ENCODE results near the gene C3AR1. TPM values are rescaled to one million over a fixed set of nuclear protein-coding genes. Genes with fewer than 3 reads are reported as not detected.

Gene C3AR1
- total RNA-seq, 1 experiment from 2014 or later: not detected

DNA sequence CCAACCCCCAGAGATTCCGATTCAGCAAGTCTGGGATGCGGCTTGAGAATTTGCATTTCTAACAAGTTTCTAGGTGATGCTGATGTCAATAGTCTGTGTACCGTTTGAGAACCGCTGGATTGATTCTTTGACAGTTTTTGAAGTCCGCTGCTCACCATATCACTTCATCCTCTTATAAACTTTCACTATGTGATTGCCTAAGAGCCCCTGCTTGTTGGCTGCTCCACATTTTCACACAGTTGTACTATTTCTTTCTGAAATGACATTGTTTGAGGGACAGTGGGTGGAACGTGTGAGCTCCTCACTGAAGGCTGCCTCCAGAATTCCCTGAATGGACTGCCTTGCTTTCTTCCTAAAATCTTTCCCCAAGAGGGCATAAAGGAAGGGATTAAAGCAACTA is 7.7 kb downstream of the C3AR1 start:
- no peak for DNase-seq (ENCODE audit: extremely low read depth, low read depth)

DNA sequence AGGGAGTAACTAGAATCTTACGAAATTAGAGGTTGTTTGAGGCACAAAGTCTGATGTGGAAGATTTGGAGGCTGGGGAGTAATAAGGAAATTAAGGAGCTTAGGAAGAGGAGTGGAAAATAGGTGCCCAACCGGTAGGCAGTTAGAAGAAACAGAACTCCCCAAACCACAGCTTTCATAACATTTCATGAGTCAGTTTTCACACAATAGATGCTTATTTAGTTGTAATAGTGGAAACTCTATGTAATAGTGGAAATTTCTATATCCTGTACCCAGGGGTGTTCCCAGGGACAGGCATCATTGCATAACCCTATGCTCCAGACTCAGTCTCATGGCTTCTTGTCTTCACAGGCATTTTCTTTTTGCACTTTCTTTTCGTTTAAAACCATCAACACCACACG is 8.3 kb downstream of the C3AR1 start:
- no peak for DNase-seq (ENCODE audit: extremely low read depth, low read depth)

DNA sequence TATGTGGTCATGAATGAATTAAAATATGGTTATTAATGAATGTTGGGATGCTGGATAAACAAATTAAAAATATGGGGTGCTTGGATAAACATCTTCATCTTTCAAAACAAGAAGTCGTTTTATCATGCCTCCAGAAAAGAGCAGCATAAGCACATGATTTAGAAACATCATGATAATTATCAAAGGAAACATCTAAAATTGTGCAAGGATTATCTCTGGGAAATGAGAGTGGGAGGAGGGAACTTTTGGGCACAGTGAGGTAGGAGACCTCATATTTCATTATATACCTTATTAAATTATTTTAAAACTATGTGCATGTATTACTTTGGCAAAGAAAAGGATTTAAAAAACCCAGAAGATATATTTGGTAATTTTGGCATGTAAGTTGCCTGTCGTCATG is 8.9 kb downstream of the C3AR1 start:
- DNase-seq (ENCODE audit: extremely low read depth, low read depth): no peak

DNA sequence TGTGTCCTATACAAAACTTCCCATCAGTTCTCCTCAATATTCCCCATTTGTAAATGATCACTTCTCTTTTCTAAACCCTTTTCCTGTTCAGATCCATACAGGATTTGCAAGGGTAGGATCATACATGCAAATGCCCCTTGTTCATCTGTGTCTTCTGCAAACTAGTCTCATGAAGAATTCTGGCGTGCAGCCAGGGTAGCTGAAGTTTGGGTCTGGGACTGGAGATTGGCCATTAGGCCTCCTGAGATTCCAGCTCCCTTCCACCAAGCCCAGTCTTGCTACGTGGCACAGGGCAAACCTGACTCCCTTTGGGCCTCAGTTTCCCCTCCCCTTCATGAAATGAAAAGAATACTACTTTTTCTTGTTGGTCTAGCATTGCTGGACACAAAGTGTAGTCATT is 11.3 kb downstream of the C3AR1 start:
- no peak for DNase-seq (ENCODE audit: extremely low read depth, low read depth)

DNA sequence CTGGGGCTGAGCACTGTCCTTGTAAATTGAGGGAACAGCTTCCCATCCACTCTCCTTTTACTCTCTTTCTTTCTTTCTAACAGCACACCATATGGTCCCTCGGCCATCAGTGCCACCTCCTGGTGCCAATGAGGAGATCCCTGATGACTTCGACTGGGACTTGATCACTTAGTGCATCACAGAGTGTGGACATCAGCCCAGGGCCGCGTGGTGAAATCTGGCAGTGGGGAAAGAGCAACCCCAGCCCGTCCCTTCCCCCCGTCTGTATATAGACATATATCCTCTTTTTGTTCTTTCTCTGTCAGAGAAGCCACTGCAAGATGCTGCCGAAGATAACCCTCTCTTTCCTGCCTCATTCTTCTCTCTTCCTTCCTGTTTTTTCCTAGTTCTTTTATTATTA is 13.5 kb downstream of the C3AR1 start:
- no peak for DNase-seq (ENCODE audit: extremely low read depth, low read depth)

DNA sequence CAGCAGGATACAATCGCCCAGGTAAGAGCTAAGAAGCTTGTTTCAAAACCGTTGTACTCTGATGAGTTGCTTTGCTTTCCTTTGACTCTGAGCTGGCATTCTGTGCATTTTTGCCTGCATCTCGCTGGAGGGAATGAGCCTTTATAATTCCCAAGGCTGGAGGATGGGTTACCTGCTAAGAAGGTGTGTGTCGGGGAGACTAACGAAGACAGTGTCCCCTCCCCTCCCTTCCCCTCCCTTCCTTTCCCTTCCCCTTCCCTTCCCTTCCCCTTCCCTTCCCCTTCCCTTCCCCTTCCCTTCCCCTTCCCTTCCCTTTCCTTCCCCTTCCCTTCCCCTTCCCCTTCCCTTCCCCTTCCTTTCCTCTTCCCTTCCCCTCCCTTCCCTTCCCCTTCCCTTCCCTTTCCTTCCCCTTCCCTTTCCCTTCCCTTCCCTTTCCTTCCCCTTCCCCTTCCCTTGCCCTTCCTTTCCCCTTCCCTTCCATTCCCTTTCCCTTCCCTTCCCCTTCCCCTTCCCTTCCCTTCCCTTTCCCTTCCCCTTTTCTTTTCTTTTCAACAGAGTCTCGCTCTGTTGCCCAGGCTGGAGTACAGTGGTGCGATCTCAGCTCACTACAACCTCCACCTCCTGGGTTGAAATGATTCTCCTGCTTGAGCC is 15.4 kb downstream of the C3AR1 start:
- no peak for DNase-seq (ENCODE audit: extremely low read depth, low read depth)

DNA sequence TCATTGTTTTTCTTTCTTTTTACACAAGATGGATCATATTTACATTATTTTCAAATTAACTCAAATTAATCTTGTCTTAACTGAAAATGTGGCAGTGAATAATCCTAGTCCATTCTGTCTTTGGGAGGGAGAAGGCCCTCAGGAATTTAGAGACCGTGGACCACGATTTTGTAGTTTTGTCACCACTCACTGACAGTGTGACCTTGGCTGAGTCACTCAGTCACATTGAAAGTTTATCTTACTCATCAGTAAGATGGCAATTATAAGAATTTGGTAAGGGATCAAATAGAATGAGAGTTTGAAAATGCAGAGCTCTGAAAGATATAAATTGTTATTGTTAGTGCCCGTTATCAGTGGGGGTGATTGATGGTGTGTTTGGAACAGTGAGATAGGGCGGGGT is 17.3 kb downstream of the C3AR1 start:
- no peak for DNase-seq (ENCODE audit: extremely low read depth, low read depth)

DNA sequence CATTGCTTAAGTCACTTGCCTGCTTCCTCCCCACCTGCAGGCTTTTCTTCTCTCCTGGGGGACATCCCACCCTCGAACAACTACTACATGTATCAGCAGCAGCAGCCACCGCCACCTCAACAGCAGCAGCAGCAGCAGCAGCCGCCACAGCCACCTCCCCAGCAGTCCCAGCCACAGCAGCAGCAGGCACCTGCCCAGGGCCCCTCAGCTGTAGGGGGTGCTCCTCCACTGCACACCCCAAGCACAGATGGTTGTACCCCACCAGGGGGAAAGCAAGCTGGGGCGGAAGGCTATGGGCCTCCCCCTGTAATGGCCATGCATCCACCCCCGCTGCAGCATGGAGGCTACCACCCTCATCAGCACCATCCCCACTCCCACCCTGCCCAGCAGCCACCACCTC is 18.3 kb downstream of the C3AR1 start:
- no peak for DNase-seq (ENCODE audit: extremely low read depth, low read depth)

DNA sequence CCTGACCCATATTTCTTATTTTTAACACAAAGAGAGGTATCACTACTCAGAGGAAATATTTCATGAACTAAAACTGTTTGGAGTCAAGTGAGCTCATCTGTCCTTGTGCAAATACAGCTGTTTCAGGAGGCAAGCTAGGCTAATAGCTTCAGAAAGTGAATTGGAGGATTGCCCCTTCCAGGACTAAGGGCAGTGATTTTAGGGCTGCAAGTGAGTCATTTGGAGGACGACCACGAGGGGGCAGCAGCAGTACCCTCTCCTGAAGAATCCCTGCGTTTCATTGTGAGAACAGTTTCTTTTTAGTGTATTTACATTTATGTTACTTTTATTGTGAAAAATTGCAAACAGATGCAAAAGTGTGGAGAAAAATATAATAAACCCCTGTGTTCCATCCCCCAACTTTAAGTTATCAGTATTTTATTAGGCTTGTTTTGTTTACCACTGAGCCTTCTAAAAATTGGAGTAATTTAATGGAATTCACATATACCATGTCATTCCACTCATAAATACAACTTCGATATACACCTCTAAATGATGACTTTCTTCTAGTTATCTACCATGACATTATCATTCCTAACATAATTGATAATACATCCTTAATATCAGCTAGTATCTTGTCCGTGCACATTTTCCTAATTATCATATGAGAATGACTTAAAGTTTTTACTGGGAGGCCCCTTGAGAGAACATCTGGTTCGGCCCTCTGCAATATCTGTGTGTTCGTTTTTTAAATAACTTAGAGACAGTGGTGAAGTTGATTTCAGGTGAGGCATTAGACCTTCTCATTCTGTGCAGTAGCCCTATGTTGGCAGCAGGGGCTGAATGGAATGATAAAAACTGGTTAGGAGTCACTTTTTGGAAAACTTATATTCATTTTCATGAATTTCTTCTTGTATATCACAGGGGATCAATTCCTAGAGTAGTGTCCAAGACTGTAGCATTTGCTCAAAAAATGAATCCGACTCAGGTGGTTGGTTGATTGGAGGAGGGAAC is 19.9 kb downstream of the C3AR1 start:
- peak; percentile 46 for DNase-seq (ENCODE audit: extremely low read depth, low read depth)

DNA sequence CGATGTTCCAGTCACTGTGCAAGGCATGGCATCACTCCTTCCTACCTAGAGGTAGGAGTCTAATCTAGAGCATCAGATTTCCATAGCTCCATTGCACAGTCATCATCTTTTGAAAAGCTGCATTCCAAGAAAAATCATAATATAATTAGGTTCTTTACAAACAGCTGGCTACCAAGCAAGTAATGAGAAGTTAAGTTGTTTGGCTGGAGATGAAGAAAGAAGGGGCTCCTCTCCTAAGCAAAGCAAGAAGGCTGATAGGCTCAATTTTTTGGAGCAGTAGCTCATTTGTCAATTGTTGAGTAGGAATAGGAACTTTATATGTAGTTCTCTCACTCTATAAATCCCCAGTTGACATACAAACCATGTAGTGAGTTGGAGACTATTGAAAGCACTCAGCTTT is 25.4 kb downstream of the C3AR1 start:
- no peak for DNase-seq (ENCODE audit: extremely low read depth, low read depth)

DNA sequence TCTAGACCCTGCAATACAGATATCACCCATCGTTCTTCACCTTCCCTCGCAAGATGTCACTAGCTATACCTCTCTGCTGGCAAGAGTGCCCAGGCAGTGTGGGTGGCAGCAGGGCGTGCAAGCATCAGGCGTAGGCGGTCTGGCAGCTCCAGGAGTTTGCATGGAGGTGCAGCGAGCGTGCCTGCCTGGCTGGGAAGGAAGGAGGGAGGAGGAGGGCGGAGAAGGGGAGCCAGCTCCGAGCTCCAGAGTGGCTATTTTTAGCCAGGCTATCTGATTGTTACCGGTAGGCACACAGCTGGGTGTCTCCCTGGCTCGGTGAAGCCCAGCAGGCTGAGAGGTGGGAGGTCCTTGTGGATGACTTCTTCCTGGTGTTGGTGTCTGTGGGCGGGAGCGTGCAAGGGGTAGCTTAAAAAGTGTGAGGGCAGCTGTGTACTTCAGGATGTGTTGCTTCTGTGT is 27.5 kb downstream of the C3AR1 start:
- DNase-seq (ENCODE audit: extremely low read depth, low read depth): no peak

DNA sequence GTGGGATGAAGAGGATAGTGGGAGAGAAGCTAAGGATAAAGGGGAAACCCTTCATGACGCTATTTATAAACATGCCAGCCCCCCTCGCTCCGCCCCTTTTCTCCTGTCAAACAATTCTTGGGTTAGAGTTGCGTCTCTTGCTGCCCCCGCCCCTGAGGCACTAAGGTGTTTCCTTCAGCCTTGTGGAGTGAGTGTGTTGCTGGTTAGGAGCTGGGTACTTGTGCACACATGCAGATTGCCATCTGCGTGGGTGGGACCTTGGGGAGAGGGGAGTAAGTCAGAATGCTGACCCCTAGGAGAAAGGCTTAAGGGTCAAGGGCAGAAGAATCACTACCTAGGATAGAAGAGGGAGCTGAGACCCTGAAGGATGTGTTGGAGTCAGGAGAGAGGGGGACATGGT is 28.2 kb downstream of the C3AR1 start:
- DNase-seq (ENCODE audit: extremely low read depth, low read depth): no peak

DNA sequence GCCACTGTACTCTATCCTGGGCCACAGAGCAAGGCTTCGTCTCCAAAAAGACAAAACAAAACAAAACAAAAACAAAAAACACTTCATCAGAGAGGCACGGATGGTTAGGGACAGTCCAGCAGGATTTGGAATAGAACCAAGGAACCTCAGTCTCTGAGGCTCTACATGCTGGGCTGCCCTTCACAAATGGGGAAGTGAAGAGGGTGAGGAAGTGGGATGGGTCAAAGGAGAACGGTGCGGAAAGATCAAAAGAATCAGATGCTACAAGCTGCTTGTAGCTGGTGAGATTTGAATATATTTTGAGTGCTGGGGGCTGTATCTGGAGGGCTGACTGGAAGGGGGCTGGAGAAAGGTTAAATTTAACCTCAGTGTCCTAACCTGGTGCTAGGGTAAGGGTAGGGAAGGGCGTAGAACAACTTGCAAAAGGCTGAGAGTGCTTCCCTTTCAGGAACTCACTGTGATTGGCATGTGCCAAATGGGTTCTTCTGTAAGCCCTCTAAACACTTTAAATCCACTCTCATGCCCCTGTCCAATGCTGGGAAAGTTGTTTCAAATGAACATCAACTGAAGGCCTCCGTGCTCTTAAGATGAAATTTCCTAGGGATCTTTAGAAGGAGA is 29.0 kb downstream of the C3AR1 start:
- DNase-seq (ENCODE audit: extremely low read depth, low read depth): no peak

DNA sequence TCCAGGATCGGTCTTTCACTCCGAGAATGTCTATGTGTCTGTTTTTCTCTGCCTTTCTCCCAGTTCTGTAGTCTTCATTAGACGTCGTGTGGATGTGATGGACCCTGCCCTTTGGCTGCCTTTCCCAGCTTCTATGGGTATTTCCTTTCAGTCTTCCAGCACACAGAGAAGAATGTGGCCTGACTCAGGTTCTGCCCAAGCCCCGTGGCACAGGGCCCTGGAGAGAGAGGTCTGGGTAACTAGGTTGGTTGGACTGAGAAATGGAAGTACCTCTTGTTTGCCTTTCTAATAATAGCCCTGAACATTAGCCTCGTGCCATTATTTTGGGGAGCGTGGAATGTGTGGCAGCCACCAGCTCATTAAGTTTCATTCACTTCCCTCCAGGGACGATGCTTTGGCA is 29.8 kb downstream of the C3AR1 start:
- DNase-seq (ENCODE audit: extremely low read depth, low read depth): no peak

DNA sequence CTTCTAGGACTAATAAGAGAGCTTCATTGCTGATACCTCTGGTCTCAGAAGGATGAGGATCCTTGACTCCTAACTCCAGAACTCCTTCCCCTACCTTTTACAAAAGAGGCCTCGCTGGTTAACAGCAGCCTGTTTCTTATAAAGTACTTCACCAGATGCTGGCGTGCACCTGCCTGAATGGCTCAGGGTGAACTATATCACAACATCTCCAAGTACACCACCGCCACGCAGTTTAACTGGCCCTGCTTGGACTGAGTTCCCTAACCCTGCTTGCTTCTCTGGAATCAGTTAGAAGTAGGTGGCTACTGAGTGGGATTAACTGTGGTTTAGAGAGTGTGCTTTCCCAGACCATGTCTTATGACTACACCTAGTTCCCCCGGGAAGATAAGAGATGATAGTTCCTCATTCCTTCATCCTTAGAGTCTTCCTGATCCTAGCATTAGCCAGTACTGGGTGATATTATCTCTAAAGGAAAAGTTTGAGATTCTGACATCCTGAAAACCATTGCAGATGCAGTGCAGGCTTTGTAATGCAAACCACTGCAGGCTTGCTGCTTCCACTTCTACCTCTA is 30.6 kb downstream of the C3AR1 start:
- no peak for DNase-seq (ENCODE audit: extremely low read depth, low read depth)

DNA sequence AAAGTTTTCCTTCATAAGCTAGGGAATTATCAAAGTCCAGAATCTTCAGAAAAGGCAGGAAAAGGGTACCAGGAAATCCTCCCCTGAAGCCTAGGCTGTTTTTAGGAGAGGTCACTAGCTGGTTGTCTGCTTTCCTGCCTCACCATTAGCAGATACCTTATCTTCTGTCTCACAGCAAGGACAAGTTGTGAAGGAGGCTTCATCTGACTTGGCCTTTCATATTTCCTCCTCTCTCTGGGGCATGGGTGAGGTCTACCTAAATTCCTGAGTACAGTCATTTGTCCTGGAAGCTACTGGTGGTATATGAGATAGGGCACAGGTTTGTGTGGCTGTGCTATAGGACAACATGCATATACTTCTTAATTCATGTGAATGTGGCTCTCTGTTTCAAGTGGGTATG is 31.4 kb downstream of the C3AR1 start:
- DNase-seq (ENCODE audit: extremely low read depth, low read depth): no peak

DNA sequence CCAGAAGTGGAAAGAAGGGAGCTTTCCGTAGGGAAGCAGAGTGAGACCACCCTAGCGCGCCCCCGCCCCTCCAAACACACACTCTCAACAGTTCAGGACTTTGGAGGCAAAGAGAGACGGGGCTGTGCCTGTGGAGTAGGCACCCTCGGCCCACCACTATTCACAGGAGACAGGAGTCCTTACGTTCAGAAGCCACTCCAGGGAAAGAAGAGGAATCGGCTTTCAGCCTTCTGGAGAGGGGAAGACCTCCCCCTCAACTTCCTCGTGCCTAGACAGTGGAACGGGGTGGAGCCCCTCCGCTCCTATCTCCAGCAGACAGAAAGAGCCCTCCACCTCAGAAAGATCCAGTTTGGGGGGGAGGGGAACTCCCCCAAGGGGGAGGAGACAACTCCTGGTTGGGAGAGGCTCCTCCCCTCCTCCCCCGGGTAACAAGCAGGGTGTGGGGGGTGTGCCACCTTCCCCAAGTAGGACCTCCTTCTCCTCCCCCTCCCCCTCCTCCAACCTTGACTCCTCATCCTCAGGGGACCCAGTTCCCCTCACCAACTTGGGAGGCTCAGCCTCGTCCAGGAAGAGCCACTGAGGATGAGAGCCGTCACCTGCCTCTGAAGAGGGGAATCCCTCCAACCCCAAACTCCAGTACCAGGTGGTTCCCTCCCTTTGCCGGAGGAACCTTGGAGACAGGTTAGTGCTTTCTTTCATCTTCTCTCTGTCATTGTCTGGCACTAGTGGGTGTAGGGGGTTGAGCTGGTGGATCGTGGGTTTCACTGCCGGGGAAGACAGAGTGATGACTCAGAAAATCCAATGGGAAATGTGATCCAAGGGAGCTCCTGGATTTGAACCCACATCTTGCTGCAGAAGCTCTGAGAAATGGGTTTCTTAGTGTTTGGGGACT is 32.8 kb downstream of the C3AR1 start:
- DNase-seq (ENCODE audit: extremely low read depth, low read depth): no peak

DNA sequence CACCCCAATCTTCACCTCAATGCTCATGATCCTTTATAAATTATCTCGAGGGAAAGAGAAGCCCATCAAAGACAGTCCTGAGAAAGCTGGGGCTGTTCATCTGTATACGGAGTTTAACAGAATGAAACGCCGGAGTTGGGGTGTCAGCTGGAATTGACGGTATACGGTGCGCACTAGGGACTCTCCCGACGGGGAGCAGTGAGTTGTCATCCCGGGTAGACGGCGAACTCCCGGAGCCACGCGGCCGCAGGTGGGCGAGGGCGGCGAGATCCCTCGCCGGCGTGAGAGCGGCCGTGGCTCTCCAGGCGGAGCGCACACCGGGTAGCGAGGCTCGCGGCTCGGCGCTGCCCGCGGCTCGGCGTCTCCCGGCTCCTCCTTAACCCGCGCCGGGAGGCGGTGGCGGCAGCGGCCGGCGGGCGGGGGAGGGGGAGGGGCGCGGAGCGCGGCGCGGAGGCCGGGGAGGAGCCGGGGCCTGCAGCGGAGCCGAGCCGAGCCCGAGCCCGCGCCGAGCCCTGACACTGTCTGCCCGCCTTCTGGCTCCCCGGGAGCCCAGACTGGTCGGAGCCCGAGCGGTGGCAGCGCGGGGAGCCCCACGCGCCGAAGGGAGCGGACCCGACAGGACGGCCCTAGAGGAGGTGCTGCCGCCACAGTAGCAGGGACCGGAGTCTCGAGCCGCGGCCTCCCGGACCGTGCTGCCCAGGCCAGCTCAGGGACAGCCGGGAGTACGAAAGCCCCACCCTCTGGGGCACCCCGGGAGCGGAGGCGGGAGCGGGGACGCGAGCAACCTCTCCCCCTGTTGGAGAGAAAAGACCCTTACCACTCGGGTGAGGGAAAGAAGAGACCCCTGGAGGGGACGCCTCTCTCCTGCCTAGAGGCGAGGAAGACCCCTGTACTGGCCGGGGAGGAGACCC is 33.7 kb downstream of the C3AR1 start, which contains the start of gene FOXJ2:
Gene FOXJ2, plus strand, starts transcription at position 475 of the 911 bp plus-strand sequence. CDS start 7,117 bp downstream, outside the sequence.
- no peak for DNase-seq (ENCODE audit: extremely low read depth, low read depth)

DNA sequence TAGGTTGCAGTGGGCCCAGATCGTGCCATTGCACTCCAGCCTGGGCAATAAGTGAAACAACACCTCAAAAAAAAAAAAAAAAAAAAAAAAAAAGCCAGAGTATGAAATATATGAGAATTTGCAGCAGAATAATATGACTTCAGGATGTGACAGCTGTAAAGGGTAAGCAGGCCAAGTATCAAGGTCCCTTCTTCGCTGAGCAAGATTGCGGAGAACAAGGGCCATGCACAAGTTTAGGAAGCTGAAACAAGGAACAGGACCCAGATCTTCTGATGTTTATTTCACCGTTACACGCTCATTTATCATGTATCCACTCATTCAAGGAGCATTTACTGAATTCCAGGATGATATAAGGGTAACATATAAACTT is 34.3 kb downstream of the C3AR1 start:
- no peak for DNase-seq (ENCODE audit: extremely low read depth, low read depth)

Measured in NCI-H460 (cell line).